H1 (cell line): ENCODE results near the gene PACSIN1. TPM values are rescaled to one million over a fixed set of nuclear protein-coding genes. Genes with fewer than 3 reads are reported as not detected.

Experiments
- CBX5 ChIP-seq: fragments of 300-800, 300-1000 bp; sonication (generic); IDR thresholded peaks from 2 replicates; pipeline ENCODE4 v1.7.1; 2016; ENCODE audit warnings: antibody characterized with exemption, low read length, low read depth
- MAX ChIP-seq: IDR thresholded peaks from 2 replicates; pipeline ENCODE4 v1.6.1; 2012; ENCODE audit warnings: inconsistent platforms
- polyA plus RNA-seq, 7 experiments: library from polyadenylated mRNA; depleted of rRNA in 3 of 7; stranded (reverse) in 5 of 7; unstranded in 2 of 7; fragments of >200 nt in 5 of 7; fragments of 200-250 nt in 2 of 7; gene quantifications; 1 replicate in 5 of 7; 2 replicates in 1 of 7; 4 replicates in 1 of 7; pipeline versions ENCODE4 v1.2.1 to v1.2.3, GENCODE V29; 2011 to 2013; ENCODE audit warnings: missing spikeins in 2 of 7, mixed read lengths in 2 of 7
- total RNA-seq: library from RNA; stranded (reverse); fragmentation: NEBNext Ultra II Directional; extraction: Animal tissue kit (Norgen Biotek cat#: 25700); gene quantifications from 2 replicates; pipeline ENCODE4 v1.2.1, GENCODE V29; 2021

PACSIN1 gene
- total and polyA plus RNA-seq, 2 of the 8 experiments (the other 6 are each of a cell fraction or from before 2014, with no cell fraction given): 5.9 to 11.1 TPM

GRCh38 chr6:34463299-34463698 lies 2.6 kb upstream of the PACSIN1 start (continued):
- no peak for TF ChIP-seq CBX5
- no peak for TF ChIP-seq MAX
